GM21786 (cell line): Measurements from ENCODE around the gene TMEM175.
"Not testable (repeated sequence)": the region's sequence is repeated elsewhere in the genome, so short reads cannot be mapped to it uniquely, and the experiment has no call there.

Source experiments
- ATAC-seq: cut with Tn5 transposase; IDR thresholded peaks from one replicate; pipeline ENCODE4 v1.9.1; 2021; ENCODE audit not compliant: unreplicated experiment

Gene TMEM175

GRCh38 chr4:970046-970745 lies 37.9 kb downstream of the TMEM175 start:
- ATAC-seq = no peak

- ATAC-seq = no peak
Observed at GRCh38 chr4:970854-971520, 38.7 kb downstream of the TMEM175 start.

DNA sequence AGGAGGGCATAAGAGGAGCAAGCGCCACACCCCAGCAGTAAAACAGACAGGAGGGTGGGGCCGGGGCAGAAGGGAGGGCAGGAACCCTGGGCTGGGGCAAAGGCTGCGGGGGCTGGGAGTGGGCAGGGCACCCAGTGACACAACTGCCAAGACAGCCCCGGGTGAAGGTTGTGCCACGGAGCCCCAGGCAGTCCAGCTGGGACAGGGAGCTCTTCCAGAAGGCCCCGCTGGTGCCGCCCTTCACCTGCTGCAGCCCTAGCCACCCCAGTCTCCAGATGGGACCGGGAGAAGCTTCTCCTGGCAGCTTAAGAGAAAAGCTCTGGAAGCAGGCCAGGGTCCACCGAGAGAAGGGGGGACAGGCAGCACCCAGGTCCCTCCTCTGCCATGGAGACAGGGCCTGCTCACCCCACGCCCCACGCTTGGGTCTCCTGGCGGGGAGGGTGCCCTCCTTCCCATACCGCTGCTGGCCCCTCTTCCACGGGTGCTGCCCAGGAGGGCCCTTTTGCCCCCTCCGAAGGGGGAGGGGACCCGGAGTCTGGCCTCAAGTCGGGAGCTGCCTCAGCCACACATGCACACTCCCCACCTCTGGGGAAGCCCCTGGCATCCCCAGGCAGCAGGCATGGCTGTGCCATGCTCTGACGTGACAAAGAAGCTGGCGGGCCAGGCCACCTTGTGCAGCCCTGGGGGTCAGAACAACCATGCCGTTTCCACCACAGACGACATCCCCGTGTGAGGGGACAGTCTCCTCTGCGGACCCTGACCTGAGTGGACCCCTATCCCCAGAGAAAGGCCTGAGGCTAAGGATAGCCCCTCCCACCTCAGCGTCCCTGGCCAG lies 39.6 kb downstream of the TMEM175 start:
- ATAC-seq = no peak

- ATAC-seq = peak; percentile 36
Observed at GRCh38 chr4:972651-973424, 40.6 kb downstream of the TMEM175 start.

- peak; percentile 54 for ATAC-seq
Observed at GRCh38 chr4:973431-974397, 41.5 kb downstream of the TMEM175 start, which contains the start of gene DGKQ. Gene DGKQ (minus strand): TSS chr4:973569. CDS start chr4:973482, 87 bp downstream.

DNA sequence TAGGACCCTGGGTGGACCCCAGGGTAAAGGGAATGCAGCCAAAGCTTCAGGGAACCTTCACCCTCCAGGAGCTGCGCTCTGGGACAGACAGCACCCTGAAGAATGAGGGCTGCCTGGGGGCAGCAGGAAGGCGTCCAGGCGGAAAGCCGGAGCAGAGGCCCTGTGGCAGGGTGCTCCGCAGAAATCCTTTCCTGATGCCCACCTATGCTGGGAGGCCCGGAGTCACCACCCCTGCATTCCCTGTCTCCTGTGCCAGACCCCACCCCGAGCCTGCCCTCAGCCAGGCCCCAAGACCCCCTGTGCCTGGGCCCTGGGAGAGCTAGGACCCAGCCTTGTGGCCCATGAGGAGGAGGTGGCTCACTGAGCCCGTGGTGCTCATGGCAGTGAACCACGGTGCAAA lies 42.4 kb downstream of the TMEM175 start:
- no peak for ATAC-seq

DNA sequence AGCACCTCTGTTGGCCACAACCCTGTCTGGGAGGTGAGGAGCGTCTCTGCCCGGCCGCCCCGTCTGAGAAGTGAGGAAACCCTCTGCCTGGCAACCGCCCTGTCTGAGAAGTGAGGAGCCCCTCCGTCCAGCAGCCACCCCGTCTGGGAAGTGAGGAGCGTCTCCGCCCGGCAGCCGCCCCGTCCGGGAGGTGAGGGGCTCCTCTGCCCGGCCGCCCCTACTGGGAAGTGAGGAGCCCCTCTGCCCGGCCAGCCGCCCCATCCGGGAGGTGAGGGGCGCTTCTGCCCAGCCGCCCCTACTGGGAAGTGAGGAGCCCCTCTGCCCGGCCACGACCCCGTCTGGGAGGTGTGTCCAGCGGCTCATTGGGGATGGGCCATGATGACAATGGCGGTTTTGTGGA lies 43.8 kb downstream of the TMEM175 start:
- ATAC-seq = not testable (repeated sequence)

DNA sequence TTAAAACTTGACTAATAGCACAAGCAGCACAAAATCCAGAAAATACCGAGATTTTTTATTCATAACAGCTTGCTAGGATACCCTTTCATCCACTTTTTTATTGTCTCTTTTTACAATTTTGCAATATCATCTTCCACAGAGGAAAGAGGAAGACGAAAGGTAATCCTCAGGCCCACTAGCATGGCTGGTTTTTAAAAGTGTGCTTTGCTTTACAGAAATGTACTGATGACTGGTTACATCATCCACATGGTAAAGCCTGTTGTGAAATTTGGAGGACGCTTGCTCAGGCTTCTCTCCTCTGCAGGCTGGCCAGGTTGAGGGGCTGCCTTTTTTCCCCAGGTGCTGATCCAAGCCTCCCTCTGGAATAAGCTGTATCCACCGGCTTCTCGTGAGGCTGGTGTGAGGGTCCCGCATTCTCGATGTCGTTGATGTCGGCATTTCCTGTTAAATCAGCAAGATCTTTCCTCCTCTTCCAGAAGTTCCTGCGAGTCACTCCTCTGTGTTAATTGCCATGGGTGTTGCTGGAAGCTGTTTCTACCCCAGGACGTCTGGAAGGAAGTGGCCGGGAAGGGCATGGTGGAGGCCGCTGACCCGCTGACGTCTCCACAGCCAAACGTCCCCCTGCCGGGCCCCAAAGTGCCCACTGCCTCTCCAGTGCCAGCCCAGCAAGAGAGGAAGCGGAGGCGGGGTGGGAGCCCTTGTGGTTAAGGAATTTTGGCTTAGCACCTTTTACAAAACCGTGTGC lies 46.9 kb downstream of the TMEM175 start:
- no peak for ATAC-seq

- no peak for ATAC-seq
Observed at GRCh38 chr4:982291-982690, 50.0 kb downstream of the TMEM175 start.

- no peak for ATAC-seq
Observed at GRCh38 chr4:982814-983213, 50.6 kb downstream of the TMEM175 start.

GRCh38 chr4:984336-985054 lies 52.2 kb downstream of the TMEM175 start:
- ATAC-seq = no peak

DNA sequence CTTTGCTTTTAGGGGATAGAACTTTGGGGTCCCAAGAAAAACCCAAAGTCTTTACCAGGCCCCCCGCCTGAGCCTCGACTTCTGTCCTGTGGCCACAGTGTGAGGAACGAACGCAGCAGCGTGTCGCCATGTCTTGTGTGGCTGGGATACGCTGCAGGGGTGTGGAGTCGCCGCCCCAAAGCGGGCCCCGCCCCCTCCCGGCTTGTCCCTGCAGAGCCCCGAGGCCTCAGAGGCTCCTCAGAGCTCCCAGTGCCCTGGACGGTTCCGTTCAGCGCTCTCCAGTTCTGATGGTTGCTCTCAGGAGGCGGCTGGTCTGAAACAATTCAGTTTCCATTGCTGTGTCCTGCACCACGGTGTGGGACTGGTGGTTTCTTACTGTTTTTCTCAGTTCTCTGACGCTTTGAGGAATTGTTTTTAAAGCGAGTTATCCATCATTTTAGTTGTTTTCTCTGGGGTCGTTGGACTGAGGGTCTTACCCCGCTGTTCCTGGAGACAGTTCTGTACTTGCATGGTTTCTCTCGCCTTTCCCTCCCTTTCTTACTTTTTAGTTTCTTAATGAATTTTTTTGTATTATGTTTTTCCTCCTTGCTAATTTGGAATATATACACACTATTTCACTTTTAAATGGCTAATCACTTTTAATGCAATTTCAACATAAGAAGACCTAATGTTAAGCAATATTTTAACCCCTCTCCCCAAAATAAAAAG lies 53.0 kb downstream of the TMEM175 start:
- ATAC-seq = no peak

- no peak for ATAC-seq
Observed at GRCh38 chr4:986428-986878, 54.2 kb downstream of the TMEM175 start.

DNA sequence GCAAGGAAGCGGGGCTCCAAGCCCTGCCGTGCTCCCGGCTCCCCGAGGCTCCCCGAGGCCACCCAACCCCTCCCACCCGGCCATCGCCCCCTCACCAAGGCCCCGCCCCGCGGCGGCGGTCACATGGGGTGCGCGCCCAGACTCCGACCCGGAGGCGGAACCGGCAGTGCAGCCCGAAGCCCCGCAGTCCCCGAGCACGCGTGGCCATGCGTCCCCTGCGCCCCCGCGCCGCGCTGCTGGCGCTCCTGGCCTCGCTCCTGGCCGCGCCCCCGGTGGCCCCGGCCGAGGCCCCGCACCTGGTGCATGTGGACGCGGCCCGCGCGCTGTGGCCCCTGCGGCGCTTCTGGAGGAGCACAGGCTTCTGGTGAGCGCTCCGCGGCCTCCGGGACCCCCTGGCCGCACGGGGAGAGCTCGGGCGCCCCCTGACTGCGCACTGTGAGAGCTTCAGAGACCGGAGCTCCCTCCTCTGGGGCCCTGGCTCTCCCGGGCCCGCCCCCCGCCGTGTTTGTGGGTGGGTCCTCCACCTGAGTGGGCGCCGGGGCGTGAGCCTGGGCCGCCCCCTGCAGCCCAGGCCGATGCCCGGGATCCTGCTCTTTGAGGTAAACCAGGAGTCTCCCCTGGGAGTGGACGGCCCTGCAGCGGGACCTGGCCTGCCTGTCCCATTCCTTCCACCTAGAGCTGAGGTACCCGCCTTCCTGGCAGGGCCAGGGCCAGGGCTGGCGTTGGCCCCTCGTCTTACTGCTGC lies 54.8 kb downstream of the TMEM175 start, which contains the start of gene IDUA:
Gene IDUA, plus strand, starts transcription at position 166 of the 745 bp plus-strand sequence. Its CDS starts 41 bp downstream, at position 207.
- peak; percentile 80 for ATAC-seq

DNA sequence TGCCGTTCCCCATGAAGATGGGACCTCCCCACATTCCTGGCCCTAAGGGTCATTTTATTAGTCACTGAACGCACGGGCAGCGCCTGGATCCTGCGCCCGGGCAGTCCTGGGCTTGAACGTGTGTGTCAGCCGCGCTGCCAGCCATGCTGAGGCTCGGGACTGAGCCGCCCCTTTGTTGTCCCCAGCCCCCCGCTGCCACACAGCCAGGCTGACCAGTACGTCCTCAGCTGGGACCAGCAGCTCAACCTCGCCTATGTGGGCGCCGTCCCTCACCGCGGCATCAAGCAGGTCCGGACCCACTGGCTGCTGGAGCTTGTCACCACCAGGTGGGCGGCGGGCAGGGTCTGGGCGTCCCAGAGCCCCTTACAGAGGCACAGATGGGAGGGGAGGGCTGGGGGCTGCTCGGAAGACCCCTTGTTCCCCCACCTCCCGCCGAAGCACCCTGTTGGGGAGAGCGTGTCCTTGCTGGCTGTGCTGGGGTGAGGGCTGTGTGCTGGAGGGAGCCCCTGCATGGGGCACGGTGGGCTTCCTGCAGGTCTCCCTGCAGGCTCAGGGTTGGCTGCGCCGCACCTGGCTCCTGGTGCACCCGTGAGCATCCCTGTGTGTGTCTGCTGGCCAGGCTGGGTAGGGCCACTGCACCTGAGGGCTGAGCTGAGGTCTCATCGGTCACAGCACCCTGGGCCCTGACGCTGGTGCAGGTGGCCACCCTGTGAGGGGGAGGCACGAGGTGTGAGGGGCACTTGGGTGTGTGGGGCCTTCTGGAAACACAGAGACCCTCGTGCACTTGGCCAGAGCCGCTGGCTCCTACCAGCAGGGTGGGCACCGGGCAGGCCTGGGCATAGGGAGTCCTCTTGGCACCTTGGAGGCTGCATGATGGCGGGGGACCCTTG lies 55.6 kb downstream of the TMEM175 start:
- ATAC-seq = no peak
